22Rv1 (cell line): Measurements from ENCODE around the gene ROCK1.
"Not testable (repeated sequence)": the region's sequence is repeated elsewhere in the genome, so short reads cannot be mapped to it uniquely, and the experiment has no call there.

Experiments
- CTCF ChIP-seq: fragments of 450-650 bp; IDR thresholded peaks from 2 replicates; pipeline ENCODE4 v1.5.1; 2017; ENCODE audit warnings: mild to moderate bottlenecking
- ZFX ChIP-seq: fragments of 450-650 bp; IDR thresholded peaks from 2 replicates; pipeline ENCODE4 v1.6.1; 2017; ENCODE audit warnings: antibody characterized with exemption, borderline replicate concordance

- TF ChIP-seq CTCF, ZFX: not testable (repeated sequence)
These were observed 93.4 kb downstream of the ROCK1 start for GRCh38 chr18:21018257-21018656.
